ENCODE measurements around the gene MED12L. TPM values are rescaled to one million over a fixed set of nuclear protein-coding genes. Genes with fewer than 3 reads are reported as not detected.

MED12L gene
- total RNA-seq, 1 donor from 2014 or later, result 0.43 TPM

DNA sequence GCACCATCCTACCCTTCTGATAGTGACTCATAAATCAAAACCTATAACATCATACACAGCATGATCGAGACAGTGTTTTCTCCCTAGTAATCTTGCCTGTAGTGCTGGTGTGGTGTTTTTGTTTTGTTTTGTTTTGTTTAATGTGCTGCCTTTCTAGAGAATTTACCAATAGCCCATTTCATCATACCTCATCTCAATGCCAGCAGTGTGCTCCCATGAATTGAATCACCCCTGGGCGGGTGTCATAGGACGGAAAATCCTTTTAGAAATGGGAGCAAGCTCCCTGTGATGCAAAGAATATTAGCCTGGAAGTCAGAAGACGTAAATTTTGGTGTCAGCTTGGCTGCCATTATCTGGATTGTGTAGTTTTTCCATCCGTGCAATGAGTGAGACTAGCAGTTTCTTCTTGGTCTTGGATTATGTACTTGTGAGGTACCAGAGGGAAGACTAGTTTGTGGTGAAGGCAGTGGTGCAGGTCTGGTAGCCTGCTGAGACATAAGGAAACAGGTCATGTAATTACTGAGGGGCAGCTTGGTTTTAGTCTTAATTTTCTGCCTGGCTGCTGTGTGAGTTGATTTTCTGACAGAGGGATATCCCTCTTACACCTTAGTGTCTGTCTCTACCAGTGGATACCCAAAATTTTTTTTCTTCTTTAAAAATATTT is 345.5 kb downstream of the MED12L start:
- H3K4me3 ChIP-seq, result no peak overlapping the region
- H3K27ac ChIP-seq, result no peak overlapping the region
- H3K27me3 ChIP-seq, result no peaks in the 10 kb centered on the region
- intact Hi-C loops (cut with DNase I), result no loop called here
- no peaks in the 10 kb centered on the region for H3K9me3 ChIP-seq
- no peaks in the 10 kb centered on the region for H3K4me1 ChIP-seq
- no peak for TF ChIP-seq CTCF (IDR thresholded peaks at IDR 0.05)
- H3K36me3 ChIP-seq, result no peaks in the 10 kb centered on the region
- no peak for DNase-seq (ENCODE audit: low spot score in 2 of 2)

- H3K36me3 ChIP-seq, result no peaks in the 10 kb centered on the region
- H3K4me1 ChIP-seq, result no peaks in the 10 kb centered on the region
- intact Hi-C loops (cut with DNase I), result no loop called here
- H3K9me3 ChIP-seq, result no peaks in the 10 kb centered on the region
- H3K27ac ChIP-seq, result no peak overlapping the region
- H3K27me3 ChIP-seq, result no peaks in the 10 kb centered on the region
- no peak for TF ChIP-seq CTCF (IDR thresholded peaks at IDR 0.05)
- H3K4me3 ChIP-seq, result no peak overlapping the region
- DNase-seq (ENCODE audit: low spot score in 2 of 2), result no peak
These were observed 346.5 kb downstream of the MED12L start for GRCh38 chr3:151431940-151432339.

DNA sequence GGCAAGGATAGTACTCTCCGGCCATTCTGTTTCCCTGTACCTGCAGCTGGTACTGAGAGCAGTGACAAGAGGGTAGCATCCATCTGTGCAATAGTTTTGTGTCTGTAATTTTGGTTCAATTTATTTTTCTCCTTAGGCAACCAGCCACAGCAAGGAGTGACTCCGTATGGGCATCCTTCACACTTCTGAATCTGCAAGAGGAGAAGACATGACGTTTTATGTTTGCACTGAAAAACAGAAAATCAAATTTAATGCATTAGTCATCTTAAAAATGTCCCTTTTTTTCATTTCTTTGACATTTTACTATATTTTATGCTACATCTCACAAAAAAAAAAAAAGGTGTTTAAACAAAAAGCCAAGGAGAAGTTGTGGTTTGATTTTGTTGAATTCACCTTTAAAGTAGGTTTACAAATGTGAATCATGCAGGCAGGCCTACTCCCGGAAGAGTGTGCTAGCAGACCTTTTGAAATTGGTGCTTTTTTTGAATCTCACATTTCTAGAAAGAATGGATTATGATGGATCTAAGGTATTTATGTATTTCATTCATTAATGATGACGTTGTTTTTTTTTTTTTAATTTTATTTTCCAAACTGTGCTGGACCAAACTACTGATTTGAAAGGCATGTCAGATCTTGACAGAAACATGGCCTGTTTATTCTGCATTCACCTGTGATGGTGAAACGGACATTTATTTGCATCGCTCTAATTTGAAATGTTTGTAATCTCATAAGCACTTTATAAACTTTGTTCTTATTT is 347.3 kb downstream of the MED12L start:
- H3K27ac ChIP-seq, result no peak overlapping the region
- TF ChIP-seq CTCF (IDR thresholded peaks at IDR 0.05), result no peak
- no peaks in the 10 kb centered on the region for H3K36me3 ChIP-seq
- H3K9me3 ChIP-seq, result no peaks in the 10 kb centered on the region
- no peaks in the 10 kb centered on the region for H3K27me3 ChIP-seq
- H3K4me3 ChIP-seq, result no peak overlapping the region
- no peak for DNase-seq (ENCODE audit: low spot score in 2 of 2)
- intact Hi-C loops (cut with DNase I), result no loop called here
- no peaks in the 10 kb centered on the region for H3K4me1 ChIP-seq

GRCh38 chr3:151434151-151434890 is 348.9 kb downstream of the MED12L start:
- H3K4me3 ChIP-seq, result no peak overlapping the region
- H3K36me3 ChIP-seq, result no peaks in the 10 kb centered on the region
- no peak for TF ChIP-seq CTCF (IDR thresholded peaks at IDR 0.05)
- no peaks in the 10 kb centered on the region for H3K9me3 ChIP-seq
- DNase-seq (ENCODE audit: low spot score in 2 of 2), result no peak
- H3K27me3 ChIP-seq, result no peaks in the 10 kb centered on the region
- no peaks in the 10 kb centered on the region for H3K4me1 ChIP-seq
- intact Hi-C loops (cut with DNase I), result no loop called here
- no peak overlapping the region for H3K27ac ChIP-seq

DNA sequence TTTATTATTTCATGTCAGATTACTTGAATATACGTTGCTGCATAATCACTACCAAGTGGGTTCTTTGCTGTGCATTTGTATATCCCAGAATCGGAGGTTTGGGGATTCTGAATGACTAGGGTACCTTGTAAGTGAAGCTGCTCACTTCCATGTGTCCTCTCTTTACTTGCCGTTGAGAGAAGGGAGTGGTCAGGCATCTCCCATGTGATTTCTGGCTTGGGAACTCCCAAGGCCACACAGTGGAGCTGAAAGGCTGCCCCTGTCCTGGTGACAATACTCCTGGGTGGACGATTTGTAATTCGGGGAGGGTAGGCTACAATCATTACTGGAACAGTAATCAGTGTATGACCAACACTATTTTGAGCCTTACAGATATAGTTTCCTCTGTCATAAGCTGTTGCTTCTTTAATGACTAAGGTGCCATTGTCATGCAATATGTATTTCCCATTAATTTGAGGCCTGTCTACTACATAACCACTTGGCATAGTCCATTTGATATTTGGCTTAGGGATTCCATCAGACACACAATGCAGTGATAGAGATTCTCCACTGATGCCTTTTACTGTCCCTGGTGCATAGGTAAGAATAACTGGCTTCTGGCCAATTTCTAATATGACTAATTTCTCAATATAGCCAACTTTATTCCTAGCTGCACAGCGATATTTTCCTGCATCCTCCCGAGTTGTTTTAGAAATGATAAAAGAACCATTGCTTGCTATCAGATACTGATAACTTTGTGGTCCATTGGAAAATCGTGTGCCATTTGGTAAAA is 351.4 kb downstream of the MED12L start:
- H3K4me3 ChIP-seq, result no peak overlapping the region
- DNase-seq (ENCODE audit: low spot score in 2 of 2), result no peak
- TF ChIP-seq CTCF (IDR thresholded peaks at IDR 0.05), result no peak
- H3K4me1 ChIP-seq, result no peaks in the 10 kb centered on the region
- no peaks in the 10 kb centered on the region for H3K36me3 ChIP-seq
- no peak overlapping the region for H3K27ac ChIP-seq
- intact Hi-C loops (cut with DNase I), result loop anchor here (5.0 kb wide), 1 partner anchor 480 kb away; no protein-coding TSS in a partner anchor
- H3K9me3 ChIP-seq, result no peaks in the 10 kb centered on the region
- no peaks in the 10 kb centered on the region for H3K27me3 ChIP-seq
